ENCODE results near the gene MMP2. TPM values are rescaled to one million over a fixed set of nuclear protein-coding genes. Genes with fewer than 3 reads are reported as not detected.

The MMP2 gene
- total and polyA plus RNA-seq, 2 of the 13 experiments (the other 11 are each of a cell fraction or from before 2014, with no cell fraction given), result 0.31 to 1.3 TPM

DNA sequence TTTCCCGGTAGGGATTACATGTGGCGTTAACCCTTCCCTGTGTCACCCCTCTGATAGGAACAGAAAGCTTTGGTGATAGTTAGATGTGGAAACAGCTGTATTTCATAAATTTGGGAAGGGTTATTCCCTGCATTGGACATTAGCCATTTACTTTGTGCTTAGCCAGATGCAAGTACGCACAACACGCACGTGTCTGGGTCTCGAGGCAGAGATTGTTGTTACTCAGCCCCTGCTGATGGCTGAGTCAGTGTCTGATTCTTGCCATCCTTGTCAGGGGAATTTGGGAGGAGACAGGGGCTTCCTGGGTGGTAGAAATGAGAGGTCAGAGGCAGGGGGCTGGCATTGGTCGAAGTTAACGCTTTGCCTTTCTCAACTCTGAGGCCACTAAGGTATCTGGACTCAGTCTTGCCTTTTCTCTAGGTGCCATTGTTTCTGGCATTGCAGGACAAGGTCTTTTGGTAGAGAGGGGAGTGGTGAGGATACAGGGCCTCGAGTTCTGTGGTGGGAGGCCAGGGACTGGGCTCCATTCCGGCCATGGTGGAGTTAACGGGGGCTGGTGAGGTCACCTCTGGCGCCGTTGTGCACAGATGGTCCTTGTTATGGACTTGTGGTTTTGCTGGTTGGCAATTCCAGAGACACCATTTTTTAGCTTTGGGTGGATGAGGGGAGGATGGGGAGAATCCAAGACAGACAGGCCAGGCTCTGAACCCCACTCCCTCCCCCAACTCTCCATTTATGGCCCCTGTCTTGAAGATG, 8.2 kb downstream of the MMP2 start (continued):
- no peak for TF ChIP-seq ZNF292 (CRISPR knock-in tag; IDR thresholded peaks at IDR 0.05; ENCODE audit: borderline replicate concordance, low read depth)
- no peak for TF ChIP-seq CREB1 (IDR thresholded peaks at IDR 0.05)
- no peak for TF ChIP-seq CREB1 (CRISPR knock-in tag; IDR thresholded peaks at IDR 0.05)
- no peak for TF ChIP-seq ZNF766 (CRISPR knock-in tag; IDR thresholded peaks at IDR 0.05; ENCODE audit: borderline replicate concordance)

DNA sequence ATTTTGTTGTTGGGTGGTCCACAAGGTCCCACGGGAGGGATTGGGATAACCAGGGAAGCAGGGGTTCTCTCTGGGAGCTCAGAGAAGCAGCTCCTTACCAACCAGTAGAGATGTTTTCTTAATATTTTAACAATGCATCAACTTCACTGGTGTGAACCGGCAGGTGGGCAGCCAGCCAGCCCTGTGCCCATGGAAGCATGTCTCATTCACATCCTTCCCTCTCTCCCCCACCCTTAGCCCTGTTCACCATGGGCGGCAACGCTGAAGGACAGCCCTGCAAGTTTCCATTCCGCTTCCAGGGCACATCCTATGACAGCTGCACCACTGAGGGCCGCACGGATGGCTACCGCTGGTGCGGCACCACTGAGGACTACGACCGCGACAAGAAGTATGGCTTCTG, 9.3 kb downstream of the MMP2 start:
- in situ Hi-C loops (cut with HindIII; ENCODE audit: extremely low pct_ligation_motif_present, low pct_unique_long_range_greater_than_20kb), result no loop called here
- no TSS peak for BruUV-seq (replicated peaks)
- TF ChIP-seq ZBTB7A (CRISPR knock-in tag; IDR thresholded peaks at IDR 0.05) (no peak), ZNF607 (CRISPR knock-in tag; IDR thresholded peaks at IDR 0.05; ENCODE audit: borderline replicate concordance) (no peak), NFKB2 (CRISPR knock-in tag; IDR thresholded peaks at IDR 0.05; ENCODE audit: borderline replicate concordance) (no peak), ZNF720 (CRISPR knock-in tag; IDR thresholded peaks at IDR 0.05) (no peak), ZKSCAN8 (CRISPR knock-in tag; IDR thresholded peaks at IDR 0.05; ENCODE audit: borderline replicate concordance) (no peak), SMARCE1 (IDR thresholded peaks at IDR 0.05; ENCODE audit: borderline replicate concordance) (no peak), RAD51 (IDR thresholded peaks at IDR 0.05; ENCODE audit: borderline replicate concordance) (no peak), ZNF207 (IDR thresholded peaks at IDR 0.05; ENCODE audit: borderline replicate concordance) (no peak), EED (CRISPR knock-in tag; IDR thresholded peaks at IDR 0.05) (no peak), HDAC6 (IDR thresholded peaks at IDR 0.05; ENCODE audit: low read depth, low read length) (no peak)
- TF ChIP-seq, protein P1, sequence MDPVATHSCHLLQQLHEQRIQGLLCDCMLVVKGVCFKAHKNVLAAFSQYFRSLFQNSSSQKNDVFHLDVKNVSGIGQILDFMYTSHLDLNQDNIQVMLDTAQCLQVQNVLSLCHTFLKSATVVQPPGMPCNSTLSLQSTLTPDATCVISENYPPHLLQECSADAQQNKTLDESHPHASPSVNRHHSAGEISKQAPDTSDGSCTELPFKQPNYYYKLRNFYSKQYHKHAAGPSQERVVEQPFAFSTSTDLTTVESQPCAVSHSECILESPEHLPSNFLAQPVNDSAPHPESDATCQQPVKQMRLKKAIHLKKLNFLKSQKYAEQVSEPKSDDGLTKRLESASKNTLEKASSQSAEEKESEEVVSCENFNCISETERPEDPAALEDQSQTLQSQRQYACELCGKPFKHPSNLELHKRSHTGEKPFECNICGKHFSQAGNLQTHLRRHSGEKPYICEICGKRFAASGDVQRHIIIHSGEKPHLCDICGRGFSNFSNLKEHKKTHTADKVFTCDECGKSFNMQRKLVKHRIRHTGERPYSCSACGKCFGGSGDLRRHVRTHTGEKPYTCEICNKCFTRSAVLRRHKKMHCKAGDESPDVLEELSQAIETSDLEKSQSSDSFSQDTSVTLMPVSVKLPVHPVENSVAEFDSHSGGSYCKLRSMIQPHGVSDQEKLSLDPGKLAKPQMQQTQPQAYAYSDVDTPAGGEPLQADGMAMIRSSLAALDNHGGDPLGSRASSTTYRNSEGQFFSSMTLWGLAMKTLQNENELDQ (CRISPR knock-in tag; IDR thresholded peaks at IDR 0.05; ENCODE audit: borderline replicate concordance), result no peak
- TF ChIP-seq, protein P2, sequence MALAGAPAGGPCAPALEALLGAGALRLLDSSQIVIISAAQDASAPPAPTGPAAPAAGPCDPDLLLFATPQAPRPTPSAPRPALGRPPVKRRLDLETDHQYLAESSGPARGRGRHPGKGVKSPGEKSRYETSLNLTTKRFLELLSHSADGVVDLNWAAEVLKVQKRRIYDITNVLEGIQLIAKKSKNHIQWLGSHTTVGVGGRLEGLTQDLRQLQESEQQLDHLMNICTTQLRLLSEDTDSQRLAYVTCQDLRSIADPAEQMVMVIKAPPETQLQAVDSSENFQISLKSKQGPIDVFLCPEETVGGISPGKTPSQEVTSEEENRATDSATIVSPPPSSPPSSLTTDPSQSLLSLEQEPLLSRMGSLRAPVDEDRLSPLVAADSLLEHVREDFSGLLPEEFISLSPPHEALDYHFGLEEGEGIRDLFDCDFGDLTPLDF (CRISPR knock-in tag; IDR thresholded peaks at IDR 0.05), result no peak
- TF ChIP-seq, protein P3, sequence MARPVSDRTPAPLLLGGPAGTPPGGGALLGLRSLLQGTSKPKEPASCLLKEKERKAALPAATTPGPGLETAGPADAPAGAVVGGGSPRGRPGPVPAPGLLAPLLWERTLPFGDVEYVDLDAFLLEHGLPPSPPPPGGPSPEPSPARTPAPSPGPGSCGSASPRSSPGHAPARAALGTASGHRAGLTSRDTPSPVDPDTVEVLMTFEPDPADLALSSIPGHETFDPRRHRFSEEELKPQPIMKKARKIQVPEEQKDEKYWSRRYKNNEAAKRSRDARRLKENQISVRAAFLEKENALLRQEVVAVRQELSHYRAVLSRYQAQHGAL (CRISPR knock-in tag; IDR thresholded peaks at IDR 0.05; ENCODE audit: not compliant biosample characterization), result no peak
- TF ChIP-seq, protein P4, sequence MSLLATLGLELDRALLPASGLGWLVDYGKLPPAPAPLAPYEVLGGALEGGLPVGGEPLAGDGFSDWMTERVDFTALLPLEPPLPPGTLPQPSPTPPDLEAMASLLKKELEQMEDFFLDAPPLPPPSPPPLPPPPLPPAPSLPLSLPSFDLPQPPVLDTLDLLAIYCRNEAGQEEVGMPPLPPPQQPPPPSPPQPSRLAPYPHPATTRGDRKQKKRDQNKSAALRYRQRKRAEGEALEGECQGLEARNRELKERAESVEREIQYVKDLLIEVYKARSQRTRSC (CRISPR knock-in tag; IDR thresholded peaks at IDR 0.05; ENCODE audit: low read depth), result no peak

More for the DNA sequence above, 9.3 kb downstream of the MMP2 start:
- no peak overlapping the region for H3K27ac ChIP-seq (ENCODE audit: extremely low read length, insufficient read depth, low read length)
- H3K79me2 ChIP-seq (ENCODE audit: insufficient read depth, low read length), result no peaks in the 10 kb centered on the region
- ChIA-PET CTCF (ENCODE audit: low intra/inter-chr PET ratio, low total read pairs) (no interaction called here), POLR2A (no interaction called here)
- no peaks in the 10 kb centered on the region for H3K27me3 ChIP-seq (ENCODE audit: control insufficient read depth in 1 of 2, insufficient read depth in 2 of 2, low read length in 2 of 2)
- H3K9ac ChIP-seq (ENCODE audit: insufficient read depth, low read depth, low read length), result no peak overlapping the region
- no peaks in the 10 kb centered on the region for H3K36me3 ChIP-seq (replicated peaks in 1 of 2; ENCODE audit: control insufficient read depth in 1 of 2, insufficient read depth in 2 of 2, low read length in 2 of 2)
- H3K4me3 ChIP-seq (replicated peaks in 1 of 3; ENCODE audit: insufficient read depth in 1 of 3, low read depth in 2 of 3, low read length in 3 of 3), result no peak overlapping the region
- H2AFZ ChIP-seq (ENCODE audit: low read length), result no peak overlapping the region
- DNase-seq (ENCODE audit: low spot score) (no peak), ATAC-seq (no peak), FAIRE-seq (no peak)
- 70% methylated on average over 12 of the region's 12 CpGs for WGBS (ENCODE audit: low lambda C conversion rate)
- intact Hi-C loops (cut with micrococcal nuclease; ENCODE audit: unreplicated experiment), result no loop called here
- H4K20me1 ChIP-seq (ENCODE audit: insufficient read depth, low read length), result no peaks in the 10 kb centered on the region
- peaks cover 6% of the 10 kb centered on the region for H3K4me1 ChIP-seq (ENCODE audit: insufficient read depth, low read length)
- no peak overlapping the region for H3K4me2 ChIP-seq (ENCODE audit: low read depth, low read length)
- no peaks in the 10 kb centered on the region for H3K9me3 ChIP-seq (ENCODE audit: low read length)

Measured in HepG2 (cell line).